GM13976 (cell line): ENCODE data around the gene TCF21.

Experiments
- DNase-seq: peaks from one replicate; pipeline ENCODE4 v3.0.0; 2012; ENCODE audit warnings: low spot score
- CTCF ChIP-seq: IDR thresholded peaks from 2 replicates; pipeline ENCODE4 v1.5.1; 2012; ENCODE audit warnings: borderline replicate concordance, mild to moderate bottlenecking; ENCODE audit not compliant: insufficient read depth; ENCODE audit errors: extremely low read depth, missing control alignments, control extremely low read depth
- in situ Hi-C: fragments of 300-500 bp; cut with MboI; formaldehyde crosslinking; loops from one replicate; pipeline ENCODE4 v1.12.0; 2022; ENCODE audit warnings: low sequenced_read_pairs, mixed read lengths, inconsistent platforms; ENCODE audit not compliant: unreplicated experiment

Gene TCF21

GRCh38 chr6:133887156-133887879 lies 1.6 kb upstream of the TCF21 start:
- in situ Hi-C loops = no loop called here
- DNase-seq = no peak
- no peak for TF ChIP-seq CTCF

- in situ Hi-C loops = no loop called here
- DNase-seq = no peak
- TF ChIP-seq CTCF = no peak
Observed at GRCh38 chr6:133887880-133888230, 1.1 kb upstream of the TCF21 start.

- peak; percentile 34 for DNase-seq
- TF ChIP-seq CTCF = no peak
- in situ Hi-C loops = no loop called here
Observed at GRCh38 chr6:133889557-133890403, 867 bp downstream of the TCF21 start.

DNA sequence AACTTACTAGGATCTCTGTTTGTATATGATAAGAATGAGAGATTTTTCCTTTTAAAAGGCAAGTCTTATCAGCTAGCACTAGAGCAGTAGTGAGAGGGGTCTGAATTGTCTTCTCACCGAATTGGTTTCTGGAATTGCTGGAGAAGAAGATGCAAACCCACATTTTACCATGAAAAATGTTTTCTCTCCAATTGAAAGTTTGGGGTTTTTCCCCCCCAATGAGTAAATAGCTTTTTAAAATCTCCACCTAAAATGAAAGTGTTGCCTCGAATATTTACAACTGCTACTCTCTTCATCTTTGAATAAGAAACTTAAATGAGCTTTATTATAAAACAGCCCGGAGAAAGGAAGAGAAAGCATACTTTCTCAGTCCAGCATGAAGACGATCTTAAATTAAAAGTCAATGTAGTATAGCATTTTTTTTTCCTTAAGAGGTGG lies 1.8 kb downstream of the TCF21 start:
- DNase-seq = no peak
- TF ChIP-seq CTCF = no peak
- in situ Hi-C loops = no loop called here

GRCh38 chr6:133891149-133891926 lies 2.4 kb downstream of the TCF21 start:
- TF ChIP-seq CTCF = no peak
- peak; percentile 48 for DNase-seq
- in situ Hi-C loops = no loop called here
